Left renal cortex interstitium (tissue), 4 donors: Measurements from ENCODE around the gene ERICH3. TPM values are rescaled to one million over a fixed set of nuclear protein-coding genes. Genes with fewer than 3 reads are reported as not detected.
"Not testable (repeated sequence)": the region's sequence is repeated elsewhere in the genome, so short reads cannot be mapped to it uniquely, and the experiment has no call there.

Experiments used
- DNase-seq, 4 donors: peaks; one replicate each; pipeline ENCODE4 v3.0.0-alpha.2; 2013; ENCODE audit warnings: low read depth in 4 of 4, low spot score in 2 of 4, missing footprints in 1 of 4
- polyA plus RNA-seq, 4 donors: library from polyadenylated mRNA; unstranded; fragments of 120-200 nt; gene quantifications; one replicate each; pipeline ENCODE4 v1.2.1, GENCODE V29; 2013; ENCODE audit not compliant: insufficient read length in 4 of 4

Gene ERICH3
- polyA plus RNA-seq, 4 donors, result 0.27 to 0.87 (median 0.56) TPM

- no peak for DNase-seq
Measured at GRCh38 chr1:74681851-74682250, 8.3 kb upstream of the ERICH3 start.

DNA sequence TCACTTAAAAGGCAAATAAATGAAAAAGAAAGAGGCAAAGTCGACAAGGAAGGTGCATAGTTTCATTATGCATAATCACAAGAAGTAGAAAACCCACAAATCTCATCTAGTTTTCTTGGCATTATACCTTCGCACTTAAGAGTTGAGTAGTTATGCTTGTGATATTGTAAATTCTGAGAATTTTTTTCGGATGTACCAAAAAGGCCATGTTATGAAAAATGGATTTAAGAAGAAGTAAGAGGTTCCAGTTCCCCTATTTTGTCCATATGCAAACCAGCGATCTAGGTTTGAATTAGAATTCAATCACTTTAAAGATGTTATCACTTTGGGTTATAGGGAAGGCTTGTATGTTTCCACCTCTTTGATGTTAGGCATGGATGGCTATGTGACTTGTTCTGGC lies 7.9 kb upstream of the ERICH3 start:
- no peak for DNase-seq

DNA sequence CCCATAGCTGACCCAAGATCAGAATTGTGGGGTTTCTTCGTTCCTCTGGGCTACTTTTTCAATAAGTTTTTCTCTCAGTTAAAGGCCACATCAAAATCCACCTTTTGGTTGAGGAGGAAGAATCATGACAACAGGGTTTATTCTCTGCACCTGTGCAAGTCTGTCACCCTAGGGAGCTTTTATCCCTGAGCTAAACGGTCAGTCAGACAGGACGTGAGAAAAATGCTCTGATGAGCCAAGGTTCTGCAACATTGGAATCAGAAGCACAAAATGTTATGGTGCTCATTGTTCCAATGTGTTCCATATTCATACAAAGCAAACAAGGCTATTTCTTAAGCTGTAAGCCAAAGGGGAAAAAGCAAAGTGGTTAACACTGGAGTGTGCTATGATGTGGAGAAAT lies 7.4 kb upstream of the ERICH3 start:
- DNase-seq, result no peak

GRCh38 chr1:74679811-74680210 lies 6.2 kb upstream of the ERICH3 start:
- DNase-seq, result no peak

GRCh38 chr1:74677926-74678325 lies 4.3 kb upstream of the ERICH3 start:
- no peak for DNase-seq

GRCh38 chr1:74674278-74675048 lies 871 bp upstream of the ERICH3 start:
- no peak for DNase-seq

DNA sequence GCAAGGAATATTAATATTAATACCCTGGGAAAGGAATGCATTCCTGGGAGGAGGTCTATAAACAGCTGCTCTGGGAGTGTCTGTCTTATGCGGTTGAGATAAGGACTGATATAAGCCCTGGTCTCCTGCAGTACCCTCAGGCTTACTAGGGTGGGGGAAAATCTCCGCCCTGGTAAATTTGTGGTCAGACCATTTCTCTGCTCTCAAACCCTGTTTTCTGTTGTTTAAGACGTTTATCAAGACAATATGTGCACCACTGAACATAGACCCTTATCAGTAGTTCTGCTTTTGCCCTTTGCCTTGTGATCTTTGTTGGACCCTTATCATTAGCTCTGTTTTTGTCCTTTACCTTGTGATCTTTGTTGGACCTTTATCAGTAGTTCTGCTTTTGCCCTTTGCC lies 2.7 kb downstream of the ERICH3 start:
- DNase-seq, result not testable (repeated sequence)

DNA sequence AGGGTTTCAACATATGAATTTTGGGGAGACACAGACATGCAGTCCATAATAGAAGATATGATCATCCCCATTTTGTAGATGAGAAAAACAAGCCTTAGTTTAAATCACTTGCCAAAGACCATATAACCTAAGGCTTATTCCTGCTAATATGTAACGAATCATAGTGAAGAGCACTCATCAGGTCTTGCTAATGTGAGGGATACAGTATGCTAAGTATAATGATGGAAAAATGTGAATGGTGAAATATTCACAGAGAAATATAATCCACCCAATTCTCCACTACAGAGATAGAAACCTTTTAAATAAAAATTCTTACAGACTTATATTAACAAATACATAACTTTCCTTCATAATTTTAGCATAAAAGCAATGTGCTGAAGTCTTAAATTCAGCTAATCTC lies 18.9 kb downstream of the ERICH3 start:
- no peak for DNase-seq

DNA sequence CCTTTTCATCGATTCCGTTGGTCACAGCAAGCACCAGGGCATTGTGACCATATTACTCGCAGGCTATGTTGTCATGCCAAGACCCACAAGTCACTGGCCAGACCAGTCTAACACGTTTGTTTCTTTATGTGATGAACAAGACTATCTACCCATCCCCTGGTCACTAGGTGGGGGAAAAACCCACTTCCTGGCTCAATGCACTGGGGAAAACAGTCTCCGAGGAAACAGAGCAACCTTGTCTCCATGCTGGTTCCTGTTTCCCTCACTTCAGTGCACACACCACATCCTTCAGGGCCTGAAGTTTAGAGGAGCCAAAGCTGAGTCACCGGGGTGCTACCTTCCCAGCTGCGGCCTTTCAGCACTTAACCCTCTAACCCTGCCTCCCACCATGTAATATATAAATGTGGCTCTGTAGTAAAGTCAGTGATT lies 20.9 kb downstream of the ERICH3 start:
- peak in 3 of 4 donors; percentile 56 to 73 (median 65) for DNase-seq

DNA sequence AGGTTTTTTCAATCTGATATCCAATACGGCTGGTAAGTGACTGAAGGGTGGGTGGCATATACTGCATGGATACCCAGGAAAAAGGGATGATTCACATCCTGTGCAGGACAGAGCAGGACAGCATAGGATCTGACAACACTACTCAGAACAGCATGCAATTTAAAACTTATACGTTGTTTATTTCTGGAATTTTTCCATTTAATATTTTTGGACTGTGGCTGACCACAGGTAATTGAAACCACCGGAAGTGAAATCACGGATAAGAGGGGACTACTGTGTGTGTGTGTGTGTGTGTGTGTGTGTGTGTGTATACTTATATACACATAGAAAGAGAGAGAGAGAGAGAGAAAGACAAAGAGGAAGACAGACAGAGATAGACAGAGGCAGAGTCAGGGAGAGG lies 23.0 kb downstream of the ERICH3 start:
- no peak for DNase-seq

GRCh38 chr1:74641876-74642275 lies 31.7 kb downstream of the ERICH3 start:
- no peak for DNase-seq

DNA sequence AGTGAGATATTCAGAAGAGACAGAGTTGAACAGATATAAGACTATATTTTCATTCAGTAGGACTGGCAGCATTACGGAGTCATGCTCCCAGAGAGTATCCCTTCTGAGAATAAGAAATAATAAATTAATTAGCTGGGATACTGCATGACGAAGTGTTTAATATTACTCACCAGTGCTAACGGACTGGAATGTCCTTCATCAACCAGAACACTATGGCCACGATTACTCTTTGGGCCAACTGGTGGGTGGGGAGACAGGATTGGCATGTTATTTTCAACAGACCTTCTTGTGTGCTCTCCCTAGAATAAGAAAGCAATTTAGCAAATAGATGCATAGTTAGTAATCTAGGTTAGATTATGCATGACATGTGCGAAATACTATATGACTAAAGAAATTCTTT lies 32.4 kb downstream of the ERICH3 start:
- DNase-seq, result no peak

GRCh38 chr1:74637296-74637695 lies 36.3 kb downstream of the ERICH3 start:
- no peak for DNase-seq

- DNase-seq, result no peak
Measured at GRCh38 chr1:74629283-74629682, 44.3 kb downstream of the ERICH3 start.

- no peak for DNase-seq
Measured at GRCh38 chr1:74623716-74624115, 49.9 kb downstream of the ERICH3 start.

GRCh38 chr1:74620242-74620641 lies 53.4 kb downstream of the ERICH3 start:
- no peak for DNase-seq

DNA sequence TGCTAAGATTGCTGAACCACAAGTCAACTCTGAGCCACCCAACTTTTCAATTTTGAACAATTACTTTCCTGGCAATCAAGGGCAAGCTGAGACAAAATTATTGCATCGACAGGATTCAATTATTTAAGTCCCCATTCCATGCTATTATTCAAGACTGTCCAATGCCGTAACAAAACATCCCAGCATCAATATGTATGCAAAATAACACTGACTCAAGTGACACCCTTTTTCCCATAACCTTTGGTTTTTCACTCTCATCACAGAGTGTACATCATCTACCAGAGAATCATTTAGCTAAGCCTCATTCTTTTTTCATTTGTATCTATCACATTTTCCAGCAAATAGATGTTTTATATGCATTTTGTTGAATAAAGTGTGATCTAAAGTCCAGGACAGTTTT lies 54.6 kb downstream of the ERICH3 start:
- no peak for DNase-seq

- DNase-seq, result no peak
Measured at GRCh38 chr1:74613894-74614293, 59.7 kb downstream of the ERICH3 start.

- no peak for DNase-seq
Measured at GRCh38 chr1:74611887-74612286, 61.7 kb downstream of the ERICH3 start.

DNA sequence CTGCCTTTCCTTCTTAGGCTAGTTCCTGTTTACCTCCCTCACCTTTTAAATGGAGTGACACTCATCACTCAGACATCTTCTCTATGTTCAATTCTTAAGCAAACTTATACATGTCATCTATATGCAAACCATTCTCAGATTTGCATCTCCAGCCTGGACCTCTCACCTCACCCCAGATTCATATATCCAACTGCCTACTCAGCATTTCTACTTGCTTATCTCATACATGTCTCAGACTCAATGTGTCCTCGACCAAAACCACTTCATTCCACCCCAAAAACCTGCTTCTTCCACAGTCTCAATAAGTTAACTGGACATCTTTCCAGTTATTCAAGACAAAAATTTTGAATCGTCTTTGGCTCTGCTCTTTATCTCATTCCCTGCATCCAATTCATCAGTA lies 62.6 kb downstream of the ERICH3 start:
- no peak for DNase-seq

- DNase-seq, result no peak
Measured at GRCh38 chr1:74609810-74610371, 63.7 kb downstream of the ERICH3 start.

DNA sequence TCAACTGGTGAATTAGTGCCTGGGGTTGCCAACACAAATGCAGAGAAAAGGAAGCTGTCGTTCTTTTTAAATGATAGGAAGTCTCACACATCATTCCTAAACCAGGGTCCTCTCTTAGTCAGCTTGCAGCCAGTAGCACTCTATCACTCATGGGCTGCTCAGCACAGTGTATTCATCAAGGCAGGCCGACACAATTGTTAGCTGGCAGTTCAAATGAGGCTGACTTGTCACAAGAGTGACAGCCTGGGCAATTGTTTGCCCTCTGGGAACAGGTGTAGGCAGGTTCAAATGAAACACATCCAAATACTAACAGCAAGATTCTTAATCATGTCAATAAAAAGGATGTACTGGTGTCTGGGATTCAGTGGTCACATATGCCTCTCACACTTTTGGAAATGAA lies 76.9 kb downstream of the ERICH3 start:
- no peak for DNase-seq
